Caco-2 (cell line): Measurements from ENCODE around the gene SNRNP200. TPM values are rescaled to one million over a fixed set of nuclear protein-coding genes. Genes with fewer than 3 reads are reported as not detected.

ENCODE experiments used
- BruUV-seq: library from RNA; stranded (reverse); fragments of 400-500 nt; replicated peaks from 2 replicates; lab custom pipeline; 2021; lab: Mats Ljungman, UMichigan
- CTCF ChIA-PET: fragments of 300-600 bp; sonication (Branson Sonifier 250); formaldehyde crosslinking; loops from one replicate; lab custom pipeline; 2022; ENCODE audit warnings: antibody characterized with exemption; lab: Charles Lee
- POLR2A ChIA-PET: fragments of 300-600 bp; sonication (Branson Sonifier 250); formaldehyde crosslinking; loops from one replicate; lab custom pipeline; 2022; ENCODE audit warnings: antibody characterized with exemption; lab: Charles Lee
- DNase-seq, 2 experiments: peaks; one replicate each; pipeline versions ENCODE4 v3.0.0 to v3.0.0-alpha.2; 2020 to 2022
- H3K27me3 ChIP-seq: replicated peaks from 2 replicates; pipeline ENCODE4 v1.6.0; 2011; ENCODE audit warnings: low read length; ENCODE audit not compliant: control insufficient read depth, insufficient read depth
- H3K36me3 ChIP-seq: 2 replicates; pipeline ENCODE4 v1.5.1; 2011; ENCODE audit warnings: low read length; ENCODE audit not compliant: control insufficient read depth, insufficient read depth
- H3K4me1 ChIP-seq: fragments of 250-450 bp; sonication (Bioruptor Pico); 2 replicates; pipeline ENCODE4 v1.5.1; 2020; ENCODE audit warnings: mild to moderate bottlenecking
- H3K4me3 ChIP-seq: 2 replicates; pipeline ENCODE4 v1.5.1; 2011; ENCODE audit warnings: low read depth, mild to moderate bottlenecking, control low read depth, low read length
- H3K9me3 ChIP-seq: fragments of 250-450 bp; sonication (Bioruptor Pico); 2 replicates; pipeline ENCODE4 v1.5.1; 2020; ENCODE audit warnings: mild to moderate bottlenecking, moderate library complexity
- H3K27ac Mint-ChIP-seq: one replicate; pipeline ENCODE4 v1.8.0; 2022; ENCODE audit warnings: mixed read lengths; ENCODE audit not compliant: unreplicated experiment
- H3K27me3 Mint-ChIP-seq: one replicate; pipeline ENCODE4 v1.8.0; 2022; ENCODE audit warnings: mixed read lengths; ENCODE audit not compliant: insufficient read depth, unreplicated experiment
- H3K36me3 Mint-ChIP-seq: one replicate; pipeline ENCODE4 v1.8.0; 2022; ENCODE audit warnings: mild to moderate bottlenecking, mixed read lengths; ENCODE audit not compliant: insufficient read depth, unreplicated experiment
- H3K4me1 Mint-ChIP-seq: one replicate; pipeline ENCODE4 v1.8.0; 2022; ENCODE audit warnings: low read depth, mixed read lengths; ENCODE audit not compliant: unreplicated experiment
- H3K4me3 Mint-ChIP-seq: one replicate; pipeline ENCODE4 v1.8.0; 2022; ENCODE audit warnings: mild to moderate bottlenecking, moderate library complexity, mixed read lengths; ENCODE audit not compliant: unreplicated experiment
- H3K9me3 Mint-ChIP-seq: one replicate; pipeline ENCODE4 v1.8.0; 2022; ENCODE audit warnings: mixed read lengths; ENCODE audit not compliant: unreplicated experiment
- CTCF ChIP-seq, 2 experiments: fragments of 200-600 bp in 1 of 2; IDR thresholded peaks; 1 replicate in 1 of 2; 2 replicates in 1 of 2; pipeline versions ENCODE4 v1.5.1 to v1.8.0; 2011 to 2022; ENCODE audit warnings: antibody characterized with exemption in 1 of 2, control low read depth in 1 of 2, inconsistent platforms in 1 of 2, low read depth in 1 of 2, low read length in 1 of 2, mild to moderate bottlenecking in 1 of 2, moderate library complexity in 1 of 2; ENCODE audit not compliant: insufficient read depth in 1 of 2, severe bottlenecking in 1 of 2, unreplicated experiment in 1 of 2
- intact Hi-C: fragments of 100-400 bp; cut with micrococcal nuclease; formaldehyde crosslinking; loops from one replicate; pipeline ENCODE4 v1.10.0; 2022; ENCODE audit not compliant: unreplicated experiment
- total RNA-seq: library from RNA; stranded (reverse); gene quantifications from 2 replicates; pipeline ENCODE4 v1.2.3, GENCODE V29; 2022

SNRNP200 gene
- total RNA-seq, 1 experiment from 2014 or later: 240 TPM

DNA sequence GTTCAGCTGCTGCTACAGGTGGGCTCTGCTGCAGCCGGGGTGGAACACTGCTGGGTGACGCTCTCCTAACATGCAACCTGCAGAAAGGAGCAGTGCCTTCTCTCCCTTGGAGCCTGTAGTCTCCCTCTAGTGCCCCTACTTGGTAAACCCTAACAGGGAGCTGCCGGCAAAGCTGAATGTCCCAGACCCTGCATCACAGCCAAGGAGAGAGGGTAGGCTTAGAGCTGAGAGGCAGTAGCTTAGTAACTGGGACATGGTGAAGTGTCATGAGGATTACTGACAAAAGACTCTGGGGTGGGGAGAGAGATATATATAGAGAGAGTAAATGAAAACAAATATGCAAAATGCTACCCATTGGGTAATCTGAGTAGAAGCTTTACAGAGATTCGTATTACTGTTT is 40.1 kb upstream of the SNRNP200 start:
- Histone ChIP-seq H3K4me3 (no peak overlapping the region), H3K4me1 (peaks cover 14% of the 10 kb centered on the region), H3K27me3 (no peaks in the 10 kb centered on the region), H3K36me3 (peaks cover 3% of the 10 kb centered on the region), H3K9me3 (no peaks in the 10 kb centered on the region)
- Mint-ChIP-seq H3K36me3 (peaks cover 51% of the 10 kb centered on the region), H3K4me1 (peaks cover 15% of the 10 kb centered on the region), H3K27me3 (no peaks in the 10 kb centered on the region), H3K4me3 (no peak overlapping the region), H3K27ac (no peak overlapping the region), H3K9me3 (no peaks in the 10 kb centered on the region)
- TF ChIP-seq CTCF (IDR thresholded peaks at IDR 0.05; ENCODE audit: insufficient read depth in 1 of 2, low read depth in 1 of 2, low read length in 1 of 2, severe bottlenecking in 1 of 2, unreplicated experiment in 1 of 2): peak in 1 of 2 experiments; percentile 31
- DNase-seq: peak in 1 of 2 experiments; percentile 22
- BruUV-seq: no TSS peak
- intact Hi-C loops: no loop called here
- CTCF ChIA-PET: interaction anchor here (0.6 to 1.5 kb wide), 4 partner anchors 10 to 207 kb away, joined by 3 to 4 read pairs (median 3); partner anchors contain the start of genes ASTL and NCAPH
- POLR2A ChIA-PET: interaction anchor here (2.1 kb wide), 1 partner anchor 10 kb away, joined by 8 read pairs; the partner anchor contains the start of gene NCAPH

GRCh38 chr2:96344011-96344410 is 38.7 kb upstream of the SNRNP200 start:
- no peak for TF ChIP-seq CTCF (IDR thresholded peaks at IDR 0.05; ENCODE audit: insufficient read depth in 1 of 2, low read depth in 1 of 2, low read length in 1 of 2, severe bottlenecking in 1 of 2, unreplicated experiment in 1 of 2)
- no peaks in the 10 kb centered on the region for H3K27me3 Mint-ChIP-seq
- no peak for DNase-seq
- no peaks in the 10 kb centered on the region for H3K9me3 Mint-ChIP-seq
- H3K4me3 Mint-ChIP-seq: no peak overlapping the region
- no peaks in the 10 kb centered on the region for H3K27me3 ChIP-seq
- CTCF ChIA-PET: no interaction called here
- POLR2A ChIA-PET: interaction anchor here (2.1 kb wide), 1 partner anchor 8 kb away, joined by 8 read pairs; the partner anchor contains the start of gene NCAPH
- no TSS peak for BruUV-seq
- H3K9me3 ChIP-seq: no peaks in the 10 kb centered on the region
- H3K27ac Mint-ChIP-seq: no peak overlapping the region
- H3K4me1 ChIP-seq: peaks cover 14% of the 10 kb centered on the region
- intact Hi-C loops: no loop called here
- H3K4me3 ChIP-seq: no peak overlapping the region
- peaks cover 2% of the 10 kb centered on the region; the same call in 1 of the 2 replicates for H3K36me3 ChIP-seq
- peaks cover 15% of the 10 kb centered on the region for H3K4me1 Mint-ChIP-seq
- H3K36me3 Mint-ChIP-seq: peaks cover 46% of the 10 kb centered on the region

DNA sequence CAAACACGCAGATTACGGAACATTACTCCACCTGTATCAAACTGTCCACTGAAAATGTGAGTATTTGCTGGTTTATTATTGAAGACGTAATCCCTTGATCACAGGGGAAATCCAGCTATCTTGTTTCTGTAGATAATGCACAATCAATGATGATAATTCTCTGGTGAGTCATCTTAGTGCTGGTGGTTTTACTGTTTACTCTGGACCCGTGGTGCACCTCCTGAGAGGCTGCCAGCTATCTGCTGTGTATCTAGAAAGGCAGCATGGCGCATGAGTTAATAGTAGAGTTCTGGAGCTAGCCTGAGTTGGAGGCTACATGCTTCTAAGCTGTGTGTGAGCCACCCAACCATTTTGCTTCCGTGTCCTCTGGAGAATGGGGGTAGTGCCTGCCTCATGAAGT is 36.7 kb upstream of the SNRNP200 start:
- Histone ChIP-seq H3K36me3 (peaks cover 2% of the 10 kb centered on the region; the same call in 1 of the 2 replicates), H3K9me3 (no peaks in the 10 kb centered on the region), H3K4me1 (peaks cover 14% of the 10 kb centered on the region), H3K27me3 (no peaks in the 10 kb centered on the region), H3K4me3 (no peak overlapping the region)
- H3K27ac Mint-ChIP-seq: no peak overlapping the region
- intact Hi-C loops: no loop called here
- no peak for TF ChIP-seq CTCF (IDR thresholded peaks at IDR 0.05; ENCODE audit: insufficient read depth in 1 of 2, low read depth in 1 of 2, low read length in 1 of 2, severe bottlenecking in 1 of 2, unreplicated experiment in 1 of 2)
- H3K9me3 Mint-ChIP-seq: no peaks in the 10 kb centered on the region
- H3K4me3 Mint-ChIP-seq: no peak overlapping the region
- DNase-seq: peak; percentile 36 to 50
- H3K36me3 Mint-ChIP-seq: peaks cover 45% of the 10 kb centered on the region
- ChIA-PET CTCF (no interaction called here), POLR2A (no interaction called here)
- H3K4me1 Mint-ChIP-seq: peaks cover 22% of the 10 kb centered on the region
- H3K27me3 Mint-ChIP-seq: no peaks in the 10 kb centered on the region
- BruUV-seq: no TSS peak
